ENCODE results near the gene TFDP2.

GRCh38 chr3:141921316-141921715 lies 228.0 kb downstream of the TFDP2 start:
- TF ChIP-seq CTCF (IDR thresholded peaks at IDR 0.05; ENCODE audit: control extremely low read depth in 1 of 3, insufficient read depth in 1 of 3, low read depth in 1 of 3, low read length in 3 of 3) (no peak), MAX (IDR thresholded peaks at IDR 0.05) (no peak), HDAC2 (IDR thresholded peaks at IDR 0.05; ENCODE audit: borderline replicate concordance in 1 of 2, low read depth in 2 of 2, low read length in 2 of 2) (no peak), JUND (IDR thresholded peaks at IDR 0.05; ENCODE audit: low read length) (no peak), RBBP5 (IDR thresholded peaks at IDR 0.05; ENCODE audit: borderline replicate concordance, low read depth, low read length) (no peak), SP1 (IDR thresholded peaks at IDR 0.05; ENCODE audit: low read depth, low read length) (no peak), POLR2A (IDR thresholded peaks at IDR 0.05; ENCODE audit: control extremely low read depth in 1 of 2, low read depth in 2 of 2, low read length in 2 of 2) (no peak), KDM1A (IDR thresholded peaks at IDR 0.05; ENCODE audit: borderline replicate concordance, low read length) (no peak), GABPA (IDR thresholded peaks at IDR 0.05; ENCODE audit: borderline replicate concordance, insufficient read depth, low read length) (no peak), YY1 (IDR thresholded peaks at IDR 0.05; ENCODE audit: low read depth, low read length) (no peak), MAFK (IDR thresholded peaks at IDR 0.05; ENCODE audit: low read depth, low read length) (no peak), ATF3 (IDR thresholded peaks at IDR 0.05; ENCODE audit: insufficient read depth, low read depth, low read length) (no peak), CHD2 (IDR thresholded peaks at IDR 0.05; ENCODE audit: low read length) (no peak)

All from H1 (cell line).